PFSK-1 (cell line): ENCODE data around the gene RPS19BP1.

ENCODE experiments used
- POLR2AphosphoS5 ChIP-seq: IDR thresholded peaks from 2 replicates; pipeline ENCODE4 v1.6.1; 2012; ENCODE audit warnings: low read depth, mild to moderate bottlenecking, control low read depth, low read length, moderate library complexity
- SIN3A ChIP-seq: IDR thresholded peaks from 2 replicates; pipeline ENCODE4 v1.6.1; 2012; ENCODE audit warnings: mild to moderate bottlenecking, low read length, moderate library complexity, borderline replicate concordance; ENCODE audit not compliant: insufficient read depth
- TAF1 ChIP-seq: IDR thresholded peaks from 2 replicates; pipeline ENCODE4 v1.6.1; 2012; ENCODE audit warnings: low read length, control low read depth, borderline replicate concordance; ENCODE audit not compliant: insufficient read depth

DNA sequence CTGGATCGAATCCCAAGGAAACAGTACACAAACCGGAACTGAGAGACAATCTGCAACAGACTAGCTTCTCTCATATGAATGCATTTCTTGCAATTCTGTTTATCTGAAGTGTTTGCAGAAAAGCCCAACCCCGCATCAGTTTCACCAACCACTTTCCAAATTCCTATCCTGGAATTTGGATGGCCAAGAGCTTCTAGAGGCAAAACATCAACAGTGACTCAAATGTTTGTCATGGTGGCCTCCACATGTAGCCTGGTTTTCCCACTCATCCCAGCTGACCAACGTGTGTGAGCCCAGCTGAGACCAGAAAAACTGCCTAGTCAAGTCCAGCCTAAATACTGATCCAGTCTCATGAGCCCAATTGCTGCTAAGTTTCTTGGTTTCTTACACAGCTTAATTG lies 38.8 kb downstream of the RPS19BP1 start:
- no peak for TF ChIP-seq POLR2AphosphoS5
- no peak for TF ChIP-seq TAF1
- no peak for TF ChIP-seq SIN3A
